Measurements from ENCODE around the gene KLHL36. TPM values are rescaled to one million over a fixed set of nuclear protein-coding genes. Genes with fewer than 3 reads are reported as not detected.

Gene KLHL36
- polyA plus RNA-seq, 1 of the 3 experiments (the other 2 are of a cell fraction) = 39.8 TPM

DNA sequence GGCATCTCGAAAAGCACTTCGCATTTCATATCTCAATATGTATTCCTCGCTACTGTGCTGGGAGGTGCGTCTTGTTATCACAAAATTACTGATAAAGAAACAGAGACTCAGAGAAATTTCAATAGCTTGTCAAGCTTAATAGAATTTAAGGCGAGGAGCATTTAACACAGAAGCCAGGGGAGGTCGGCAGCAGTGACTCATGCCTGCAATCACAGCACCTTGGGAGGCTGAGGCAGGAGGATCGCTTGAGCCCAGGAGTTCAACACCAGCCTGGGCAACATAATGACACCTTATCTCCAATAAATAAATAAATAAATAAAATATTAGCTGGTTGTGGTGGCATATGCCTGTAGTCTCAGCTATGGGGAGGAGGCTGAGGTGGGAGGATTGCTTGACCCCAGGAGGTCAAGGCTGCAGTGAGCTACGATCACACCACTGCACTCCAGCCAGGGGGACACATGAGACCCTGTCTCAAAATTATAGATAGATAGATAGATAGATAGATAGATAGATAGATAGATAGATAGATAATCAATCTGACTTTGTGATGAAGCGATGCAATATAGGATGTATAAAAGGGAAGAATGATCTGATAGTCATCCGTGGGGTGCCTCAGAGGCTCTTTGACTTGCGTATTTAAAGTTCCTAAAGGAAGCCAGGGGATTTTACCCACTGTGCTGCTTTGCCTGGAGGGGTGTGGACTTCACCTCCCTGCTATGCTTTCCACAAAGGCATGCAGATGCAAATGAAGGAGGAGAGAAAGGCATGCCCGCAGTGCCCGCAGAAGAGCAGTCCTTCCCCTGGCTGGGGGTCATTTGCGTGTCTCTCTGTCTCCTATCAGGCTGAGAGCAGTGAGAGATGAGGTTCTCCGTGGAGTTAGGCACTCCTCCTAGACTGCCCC is 35.6 kb downstream of the KLHL36 start:
- 78% methylated on average over 15 of the region's 15 CpGs for WGBS (ENCODE audit: low lambda C conversion rate)
- no peak for TF ChIP-seq ELF1 (IDR thresholded peaks at IDR 0.05)
- no peak for TF ChIP-seq POLR2AphosphoS5 (IDR thresholded peaks at IDR 0.05; ENCODE audit: low read depth, low read length)
- TF ChIP-seq RFX5 (IDR thresholded peaks at IDR 0.05; ENCODE audit: low read length) = no peak
- TF ChIP-seq EP300 (IDR thresholded peaks at IDR 0.05; ENCODE audit: borderline replicate concordance in 1 of 2, low read depth in 1 of 2, low read length in 1 of 2) = no peak
- TF ChIP-seq FOSL2 (IDR thresholded peaks at IDR 0.05; ENCODE audit: borderline replicate concordance, low read depth) = no peak
- Histone ChIP-seq H3K4me1 (ENCODE audit: control insufficient read depth in 1 of 2, insufficient read depth in 2 of 2, low read depth in 1 of 2, low read length in 1 of 2) (no peaks in the 10 kb centered on the region), H3K36me3 (replicated peaks in 1 of 2; ENCODE audit: control insufficient read depth in 1 of 2, insufficient read depth in 2 of 2, low read length in 1 of 2) (no peaks in the 10 kb centered on the region), H3K4me3 (ENCODE audit: low read depth in 2 of 2, low read length in 1 of 2) (no peak overlapping the region), H3K9ac (no peak overlapping the region), H3K4me2 (no peak overlapping the region), H3K27me3 (ENCODE audit: insufficient read depth) (no peaks in the 10 kb centered on the region), H3K9me3 (no peaks in the 10 kb centered on the region), H3F3A (replicated peaks; ENCODE audit: insufficient read depth) (peaks cover 7% of the 10 kb centered on the region), H2AFZ (ENCODE audit: low read depth) (no peak overlapping the region), H3K27ac (ENCODE audit: low read depth in 2 of 2, low read length in 1 of 2) (no peak overlapping the region), H3K9me2 (no peaks in the 10 kb centered on the region), H4K20me1 (ENCODE audit: insufficient read depth) (no peaks in the 10 kb centered on the region), H3K79me2 (ENCODE audit: insufficient read depth) (no peaks in the 10 kb centered on the region)
- no peak for DNase-seq
- POLR2A ChIA-PET = no interaction called here
- CTCF ChIA-PET = interaction anchor here (1.0 to 5.4 kb wide), 4 partner anchors 11 to 287 kb away, joined by 4 to 35 read pairs (median 13); no protein-coding TSS in a partner anchor

DNA sequence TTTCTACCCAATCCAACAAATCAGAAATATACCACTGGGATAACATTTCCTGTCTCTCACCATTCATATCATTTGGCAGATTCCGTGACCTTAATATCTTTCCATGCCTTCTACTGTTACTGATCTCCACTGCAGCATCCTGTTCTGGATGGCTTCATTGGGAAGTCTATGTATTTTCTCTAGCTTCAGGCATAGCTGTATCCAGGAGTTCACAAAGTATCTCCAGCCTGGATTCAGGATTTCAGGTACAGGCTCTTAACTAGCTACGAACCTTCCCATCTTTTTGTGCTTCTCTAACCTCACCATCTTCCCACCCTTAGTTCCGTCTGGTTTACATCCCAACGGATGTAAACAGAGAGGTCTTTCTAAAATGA is 36.3 kb downstream of the KLHL36 start:
- H2AFZ ChIP-seq (ENCODE audit: low read depth) = no peak overlapping the region
- ChIA-PET POLR2A (no interaction called here), CTCF (interaction anchor here (1.0 to 5.4 kb wide), 4 partner anchors 12 to 174 kb away, joined by 3 to 35 read pairs (median 13); no protein-coding TSS in a partner anchor)
- no peak overlapping the region for H3K27ac ChIP-seq (ENCODE audit: low read depth in 2 of 2, low read length in 1 of 2)
- peaks cover 7% of the 10 kb centered on the region for H3F3A ChIP-seq (replicated peaks; ENCODE audit: insufficient read depth)
- H3K9me3 ChIP-seq = no peaks in the 10 kb centered on the region
- no peaks in the 10 kb centered on the region for H3K79me2 ChIP-seq (ENCODE audit: insufficient read depth)
- H3K4me3 ChIP-seq (ENCODE audit: low read depth in 2 of 2, low read length in 1 of 2) = no peak overlapping the region
- H3K9ac ChIP-seq = no peak overlapping the region
- WGBS (ENCODE audit: low lambda C conversion rate) = 95% methylated on average over 4 of the region's 4 CpGs
- TF ChIP-seq USF1 (IDR thresholded peaks at IDR 0.05; ENCODE audit: borderline replicate concordance, low read depth) (no peak), RAD21 (IDR thresholded peaks at IDR 0.05; ENCODE audit: low read length) (no peak), YY1 (IDR thresholded peaks at IDR 0.05; ENCODE audit: low read depth) (no peak), EP300 (IDR thresholded peaks at IDR 0.05; ENCODE audit: borderline replicate concordance in 1 of 2, low read depth in 1 of 2, low read length in 1 of 2) (no peak), NFIC (IDR thresholded peaks at IDR 0.05; ENCODE audit: borderline replicate concordance) (no peak), FOXM1 (IDR thresholded peaks at IDR 0.05; ENCODE audit: low read depth) (no peak), SIN3A (IDR thresholded peaks at IDR 0.05; ENCODE audit: borderline replicate concordance, low read depth, low read length) (no peak), TAF1 (IDR thresholded peaks at IDR 0.05; ENCODE audit: borderline replicate concordance, low read depth, low read length) (no peak), GABPA (IDR thresholded peaks at IDR 0.05; ENCODE audit: low read depth) (no peak), TCF12 (IDR thresholded peaks at IDR 0.05) (no peak), RXRA (IDR thresholded peaks at IDR 0.05; ENCODE audit: borderline replicate concordance, low read depth) (no peak), RFX5 (IDR thresholded peaks at IDR 0.05; ENCODE audit: low read length) (no peak)
- TF ChIP-seq, protein P1, sequence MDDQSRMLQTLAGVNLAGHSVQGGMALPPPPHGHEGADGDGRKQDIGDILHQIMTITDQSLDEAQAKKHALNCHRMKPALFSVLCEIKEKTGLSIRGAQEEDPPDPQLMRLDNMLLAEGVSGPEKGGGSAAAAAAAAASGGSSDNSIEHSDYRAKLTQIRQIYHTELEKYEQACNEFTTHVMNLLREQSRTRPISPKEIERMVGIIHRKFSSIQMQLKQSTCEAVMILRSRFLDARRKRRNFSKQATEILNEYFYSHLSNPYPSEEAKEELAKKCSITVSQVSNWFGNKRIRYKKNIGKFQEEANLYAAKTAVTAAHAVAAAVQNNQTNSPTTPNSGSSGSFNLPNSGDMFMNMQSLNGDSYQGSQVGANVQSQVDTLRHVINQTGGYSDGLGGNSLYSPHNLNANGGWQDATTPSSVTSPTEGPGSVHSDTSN (IDR thresholded peaks at IDR 0.05) = no peak
- TF ChIP-seq, protein P2, sequence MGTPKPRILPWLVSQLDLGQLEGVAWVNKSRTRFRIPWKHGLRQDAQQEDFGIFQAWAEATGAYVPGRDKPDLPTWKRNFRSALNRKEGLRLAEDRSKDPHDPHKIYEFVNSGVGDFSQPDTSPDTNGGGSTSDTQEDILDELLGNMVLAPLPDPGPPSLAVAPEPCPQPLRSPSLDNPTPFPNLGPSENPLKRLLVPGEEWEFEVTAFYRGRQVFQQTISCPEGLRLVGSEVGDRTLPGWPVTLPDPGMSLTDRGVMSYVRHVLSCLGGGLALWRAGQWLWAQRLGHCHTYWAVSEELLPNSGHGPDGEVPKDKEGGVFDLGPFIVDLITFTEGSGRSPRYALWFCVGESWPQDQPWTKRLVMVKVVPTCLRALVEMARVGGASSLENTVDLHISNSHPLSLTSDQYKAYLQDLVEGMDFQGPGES (IDR thresholded peaks at IDR 0.05; ENCODE audit: low read depth, low read length) = no peak
- TF ChIP-seq, protein P3, sequence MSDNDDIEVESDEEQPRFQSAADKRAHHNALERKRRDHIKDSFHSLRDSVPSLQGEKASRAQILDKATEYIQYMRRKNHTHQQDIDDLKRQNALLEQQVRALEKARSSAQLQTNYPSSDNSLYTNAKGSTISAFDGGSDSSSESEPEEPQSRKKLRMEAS (IDR thresholded peaks at IDR 0.05; ENCODE audit: low read depth) = no peak
- no peaks in the 10 kb centered on the region for H3K9me2 ChIP-seq
- DNase-seq = no peak
- no peak overlapping the region for H3K4me2 ChIP-seq
- H4K20me1 ChIP-seq (ENCODE audit: insufficient read depth) = no peaks in the 10 kb centered on the region
- no peaks in the 10 kb centered on the region for H3K4me1 ChIP-seq (ENCODE audit: control insufficient read depth in 1 of 2, insufficient read depth in 2 of 2, low read depth in 1 of 2, low read length in 1 of 2)
- no peaks in the 10 kb centered on the region for H3K36me3 ChIP-seq (replicated peaks in 1 of 2; ENCODE audit: control insufficient read depth in 1 of 2, insufficient read depth in 2 of 2, low read length in 1 of 2)
- no peaks in the 10 kb centered on the region for H3K27me3 ChIP-seq (ENCODE audit: insufficient read depth)

All from SK-N-SH (cell line).